Lower leg skin (tissue), 4 donors: ENCODE results near the gene SLC25A15. TPM values are rescaled to one million over a fixed set of nuclear protein-coding genes. Genes with fewer than 3 reads are reported as not detected.
"Not testable (repeated sequence)": the region's sequence is repeated elsewhere in the genome, so short reads cannot be mapped to it uniquely, and the experiment has no call there.

Experiments used
- DNase-seq, 2 donors: peaks; one replicate each; pipeline ENCODE4 v3.0.0-alpha.2; 2019; ENCODE audit warnings: low spot score in 2 of 2
- H3K4me3 ChIP-seq: fragments of 200-600 bp; sonication (generic); 2 replicates; pipeline ENCODE4 v1.5.1; 2017; ENCODE audit warnings: mild to moderate bottlenecking, low read depth; ENCODE audit not compliant: poor library complexity, severe bottlenecking
- POLR2A ChIP-seq, 2 donors: fragments of 450-650 bp; IDR thresholded peaks; one replicate each; pipeline ENCODE4 v1.6.1; 2016 to 2017; ENCODE audit warnings: antibody characterized with exemption in 2 of 2, mild to moderate bottlenecking in 1 of 2, moderate library complexity in 1 of 2
- WGBS, 2 donors: methylation state at CpG; one replicate each; pipeline ENCODE4 v1.1.5; 2018; 5-methylcytosine and 5-hydroxymethylcytosine counted together
- intact Hi-C: fragments of 100-400 bp; cut with DNase I; formaldehyde crosslinking; loops from one replicate; pipeline ENCODE4 v1.15.0; 2023; ENCODE audit warnings: low total_unique reads
- microRNA counts, 2 donors: library from miRNA; unstranded; fragments of <30 nt; microRNA quantifications; one replicate each; lab custom pipeline; 2016
- microRNA-seq, 2 donors: library from miRNA; unstranded; fragments of <30 nt; microRNA quantifications; one replicate each; pipeline ENCODE4, GENCODE V29; 2016; ENCODE audit warnings: borderline replicate concordance in 2 of 2, borderline number of aligned reads in 1 of 2
- total RNA-seq, 4 donors: library from RNA; depleted of rRNA; stranded (reverse); fragments of >200 nt; gene quantifications; one replicate each; pipeline ENCODE4 v1.1.0, GENCODE V29; 2016
- TF ChIP-seq, protein P1 (sequence below), 3 donors: fragments of 450-650 bp; IDR thresholded peaks; one replicate each; pipeline ENCODE4 v1.5.1; 2016; ENCODE audit warnings: antibody characterized with exemption in 3 of 3, mild to moderate bottlenecking in 3 of 3, moderate library complexity in 2 of 3

Gene SLC25A15
- total RNA-seq, 4 donors from 2014 or later, result 3.7 to 9.1 (median 6.8) TPM

GRCh38 chr13:40819797-40820315, 30.4 kb downstream of the SLC25A15 start:
- no peak for DNase-seq
- WGBS, 2 donors, result 82 to 89% methylated on average over 1 of the region's 1 CpG
- intact Hi-C loops, result no loop called here
- no peak for TF ChIP-seq POLR2A (IDR thresholded peaks at IDR 0.05)
- TF ChIP-seq, protein P1, sequence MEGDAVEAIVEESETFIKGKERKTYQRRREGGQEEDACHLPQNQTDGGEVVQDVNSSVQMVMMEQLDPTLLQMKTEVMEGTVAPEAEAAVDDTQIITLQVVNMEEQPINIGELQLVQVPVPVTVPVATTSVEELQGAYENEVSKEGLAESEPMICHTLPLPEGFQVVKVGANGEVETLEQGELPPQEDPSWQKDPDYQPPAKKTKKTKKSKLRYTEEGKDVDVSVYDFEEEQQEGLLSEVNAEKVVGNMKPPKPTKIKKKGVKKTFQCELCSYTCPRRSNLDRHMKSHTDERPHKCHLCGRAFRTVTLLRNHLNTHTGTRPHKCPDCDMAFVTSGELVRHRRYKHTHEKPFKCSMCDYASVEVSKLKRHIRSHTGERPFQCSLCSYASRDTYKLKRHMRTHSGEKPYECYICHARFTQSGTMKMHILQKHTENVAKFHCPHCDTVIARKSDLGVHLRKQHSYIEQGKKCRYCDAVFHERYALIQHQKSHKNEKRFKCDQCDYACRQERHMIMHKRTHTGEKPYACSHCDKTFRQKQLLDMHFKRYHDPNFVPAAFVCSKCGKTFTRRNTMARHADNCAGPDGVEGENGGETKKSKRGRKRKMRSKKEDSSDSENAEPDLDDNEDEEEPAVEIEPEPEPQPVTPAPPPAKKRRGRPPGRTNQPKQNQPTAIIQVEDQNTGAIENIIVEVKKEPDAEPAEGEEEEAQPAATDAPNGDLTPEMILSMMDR (IDR thresholded peaks at IDR 0.05), result no peak
- H3K4me3 ChIP-seq, result no peak overlapping the region

- WGBS, 2 donors, result 77 to 85% methylated on average over 2 of the region's 2 CpGs
- DNase-seq, intact Hi-C loops, H3K4me3 ChIP-seq: not testable (repeated sequence)
Observed at GRCh38 chr13:40839725-40840124, 50.3 kb downstream of the SLC25A15 start.

- H3K4me3 ChIP-seq, DNase-seq, intact Hi-C loops: not testable (repeated sequence)
- WGBS, 2 donors, result 96 to 98% methylated on average over 2 of the region's 2 CpGs
Observed at GRCh38 chr13:40840955-40841354, 51.5 kb downstream of the SLC25A15 start.

MicroRNAs encoded within 50 kb of the gene (microRNA counts, 767-probe panel; counts per million panel counts)
- microRNA hsa-miR-621 (lab: Ali Mortazavi, UCI), result 0 to 358 counts per million in 2 donors

Small RNA genes within 50 kb of the gene (microRNA-seq; reads per million reads assigned to microRNA genes)
- 0 reads per million in 2 donors for gene MIR621

Other genes starting within 250 kb of the SLC25A15 start
- 10 to 100 TPM; 43.6 to 75.9 (median 52.0) TPM for gene FOXO1, start 123.0 kb upstream of the SLC25A15 start, total RNA-seq
- gene MRPS31, start 18.4 kb upstream of the SLC25A15 start, total RNA-seq, result 10 to 100 TPM; 11.0 to 22.5 (median 16.0) TPM
- gene ELF1, start 229.7 kb downstream of the SLC25A15 start, total RNA-seq, result 100 to 1,000 TPM; 112 to 137 (median 125) TPM